Upper lobe of right lung (tissue), 1 donor: ENCODE results near the gene SMAD7. TPM values are rescaled to one million over a fixed set of nuclear protein-coding genes. Genes with fewer than 3 reads are reported as not detected.
"Not testable (repeated sequence)": the region's sequence is repeated elsewhere in the genome, so short reads cannot be mapped to it uniquely, and the experiment has no call there.

Experiments used
- ATAC-seq: fragments of 200-7000 bp; cut with Tn5 transposase; one replicate; pipeline ENCODE4 v1.9.1; 2020; ENCODE audit warnings: mild to moderate bottlenecking, moderate library complexity
- DNase-seq: peaks from one replicate; pipeline ENCODE4 v3.0.0-alpha.2; 2020
- H3K27ac ChIP-seq: fragments of 200-600 bp; one replicate; pipeline ENCODE4 v1.8.0; 2022
- H3K27me3 ChIP-seq: fragments of 200-600 bp; one replicate; pipeline ENCODE4 v1.8.0; 2022; ENCODE audit warnings: mild to moderate bottlenecking
- H3K36me3 ChIP-seq: fragments of 200-600 bp; one replicate; pipeline ENCODE4 v1.8.0; 2022
- H3K4me1 ChIP-seq: fragments of 200-600 bp; one replicate; pipeline ENCODE4 v1.8.0; 2022
- H3K4me3 ChIP-seq: fragments of 200-600 bp; one replicate; pipeline ENCODE4 v1.8.0; 2022; ENCODE audit warnings: mild to moderate bottlenecking
- H3K9me3 ChIP-seq: fragments of 200-600 bp; one replicate; pipeline ENCODE4 v1.8.0; 2022
- intact Hi-C: fragments of 100-400 bp; cut with DNase I; formaldehyde crosslinking; loops from one replicate; pipeline ENCODE4 v1.11.0; 2022
- total RNA-seq: library from RNA; stranded (reverse); fragmentation: NEBNext Ultra II Directional; extraction: Animal tissue kit (Norgen Biotek cat#: 25700); gene quantifications from one replicate; pipeline ENCODE4 v1.2.1, GENCODE V29; 2021
- TF ChIP-seq, protein P1 (sequence below): fragments of 200-600 bp; IDR thresholded peaks from one replicate; pipeline ENCODE4 v1.8.0; 2022; ENCODE audit warnings: antibody characterized with exemption
- donor health status: DM: no; HTN: yes; CAD: no; lungs with severe emphysema.

SMAD7 gene
- total RNA-seq, 1 donor from 2014 or later: 68.9 TPM

DNA sequence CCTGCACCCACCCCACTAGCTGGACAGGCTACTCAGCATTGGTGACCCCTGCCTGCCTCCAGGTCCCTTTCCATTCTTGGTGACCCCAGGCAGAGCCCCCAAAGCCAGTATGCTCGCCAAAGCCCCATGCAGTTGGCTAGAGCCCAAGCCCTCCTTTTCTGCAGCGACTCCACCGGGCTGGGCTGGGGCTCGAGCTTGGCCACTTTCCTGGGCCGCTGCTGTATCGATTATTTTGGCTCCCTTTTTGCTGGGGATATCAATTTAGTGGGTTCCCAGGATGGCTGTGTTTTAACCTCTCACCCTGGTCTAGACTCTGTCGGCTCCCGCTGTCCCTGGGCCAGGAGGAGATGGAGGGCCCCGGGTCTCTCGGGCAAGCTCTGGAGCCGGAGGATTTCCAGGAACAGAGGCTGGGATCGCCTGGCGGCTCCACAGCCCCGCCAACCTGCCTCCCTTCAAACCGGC lies 76.0 kb downstream of the SMAD7 start:
- intact Hi-C loops: no loop called here
- ATAC-seq: no peak

DNA sequence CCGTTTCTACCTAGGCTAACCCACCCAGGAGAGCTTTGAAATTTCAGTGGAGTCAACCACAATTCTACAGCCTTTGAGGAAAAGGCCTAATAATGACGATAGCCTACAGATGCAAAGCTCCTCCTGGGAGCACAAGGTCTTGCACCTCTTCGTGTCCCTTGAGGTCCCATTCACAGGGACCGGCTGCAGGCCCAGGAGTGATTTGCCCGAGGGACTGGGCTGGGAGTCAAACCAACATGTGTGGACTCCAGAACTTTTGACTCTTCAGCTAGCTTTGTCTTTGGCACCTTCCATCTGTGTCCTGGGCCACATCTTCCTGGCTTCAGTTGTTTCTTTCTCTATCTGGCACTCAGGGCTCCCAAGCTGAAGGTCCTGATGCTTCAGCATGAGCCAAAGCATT lies 76.5 kb downstream of the SMAD7 start:
- TF ChIP-seq, protein P1, sequence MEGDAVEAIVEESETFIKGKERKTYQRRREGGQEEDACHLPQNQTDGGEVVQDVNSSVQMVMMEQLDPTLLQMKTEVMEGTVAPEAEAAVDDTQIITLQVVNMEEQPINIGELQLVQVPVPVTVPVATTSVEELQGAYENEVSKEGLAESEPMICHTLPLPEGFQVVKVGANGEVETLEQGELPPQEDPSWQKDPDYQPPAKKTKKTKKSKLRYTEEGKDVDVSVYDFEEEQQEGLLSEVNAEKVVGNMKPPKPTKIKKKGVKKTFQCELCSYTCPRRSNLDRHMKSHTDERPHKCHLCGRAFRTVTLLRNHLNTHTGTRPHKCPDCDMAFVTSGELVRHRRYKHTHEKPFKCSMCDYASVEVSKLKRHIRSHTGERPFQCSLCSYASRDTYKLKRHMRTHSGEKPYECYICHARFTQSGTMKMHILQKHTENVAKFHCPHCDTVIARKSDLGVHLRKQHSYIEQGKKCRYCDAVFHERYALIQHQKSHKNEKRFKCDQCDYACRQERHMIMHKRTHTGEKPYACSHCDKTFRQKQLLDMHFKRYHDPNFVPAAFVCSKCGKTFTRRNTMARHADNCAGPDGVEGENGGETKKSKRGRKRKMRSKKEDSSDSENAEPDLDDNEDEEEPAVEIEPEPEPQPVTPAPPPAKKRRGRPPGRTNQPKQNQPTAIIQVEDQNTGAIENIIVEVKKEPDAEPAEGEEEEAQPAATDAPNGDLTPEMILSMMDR: no peak
- DNase-seq (no peak), ATAC-seq (no peak)
- peaks cover 10% of the 10 kb centered on the region for H3K4me1 ChIP-seq
- no peaks in the 10 kb centered on the region for H3K9me3 ChIP-seq
- intact Hi-C loops: no loop called here
- H3K4me3 ChIP-seq: no peak overlapping the region
- H3K27ac ChIP-seq: no peak overlapping the region
- H3K27me3 ChIP-seq: no peaks in the 10 kb centered on the region
- H3K36me3 ChIP-seq: no peaks in the 10 kb centered on the region

More for the DNA sequence above, 76.0 kb downstream of the SMAD7 start:
- H3K4me3 ChIP-seq: no peak overlapping the region
- no peaks in the 10 kb centered on the region for H3K9me3 ChIP-seq
- no peak for DNase-seq
- H3K27me3 ChIP-seq: no peaks in the 10 kb centered on the region
- TF ChIP-seq, protein P1: no peak
- H3K4me1 ChIP-seq: peaks cover 13% of the 10 kb centered on the region
- no peak overlapping the region for H3K27ac ChIP-seq
- no peaks in the 10 kb centered on the region for H3K36me3 ChIP-seq

DNA sequence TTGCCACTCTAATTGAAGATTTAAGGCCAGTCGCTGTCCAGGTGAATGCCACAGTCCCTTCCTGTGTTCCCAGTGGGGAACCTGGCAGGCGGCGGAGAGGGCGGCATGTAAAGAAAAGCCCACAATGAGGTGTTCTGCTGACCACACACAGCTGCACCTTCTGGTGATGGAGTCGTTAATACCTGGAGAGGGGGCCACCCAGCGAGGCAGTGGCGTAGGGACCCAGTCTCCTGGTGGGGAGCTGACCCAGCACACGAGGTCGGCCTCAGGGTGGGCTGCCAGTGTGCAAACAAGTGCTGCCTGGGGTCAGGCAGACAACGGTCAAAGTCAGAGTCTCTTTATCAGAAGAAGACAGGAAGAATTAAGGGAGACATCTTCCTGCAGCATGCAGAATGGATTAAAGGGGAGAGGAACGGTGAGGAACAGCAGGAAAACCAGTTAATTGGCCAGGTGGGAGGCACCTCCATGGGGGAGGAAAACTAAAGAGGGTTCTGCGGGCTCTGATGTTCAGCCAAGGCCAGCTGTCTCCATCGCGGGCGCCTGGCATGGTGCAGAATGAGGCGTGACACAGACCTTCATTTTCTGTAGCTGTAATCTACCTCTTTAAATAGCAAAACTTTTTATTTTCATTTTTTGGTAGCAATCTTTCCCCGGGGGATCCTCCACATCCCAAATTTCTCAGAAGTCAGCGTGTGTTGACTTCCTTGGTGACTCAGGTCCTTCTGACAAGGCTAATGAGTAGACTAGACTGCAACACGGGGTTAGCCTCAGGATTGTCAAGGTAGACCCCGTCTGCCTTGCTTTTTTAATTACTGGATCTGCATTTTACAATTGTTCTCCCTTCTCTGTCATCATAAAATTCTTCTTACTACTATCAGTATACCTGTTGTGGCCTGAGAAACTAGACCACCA lies 78.3 kb downstream of the SMAD7 start:
- DNase-seq (no peak), ATAC-seq (no peak)
- no peaks in the 10 kb centered on the region for H3K27me3 ChIP-seq
- TF ChIP-seq, protein P1: no peak
- H3K9me3 ChIP-seq: no peaks in the 10 kb centered on the region
- intact Hi-C loops: no loop called here
- no peak overlapping the region for H3K4me3 ChIP-seq
- no peaks in the 10 kb centered on the region for H3K36me3 ChIP-seq
- no peak overlapping the region for H3K27ac ChIP-seq
- peaks cover 14% of the 10 kb centered on the region for H3K4me1 ChIP-seq

DNA sequence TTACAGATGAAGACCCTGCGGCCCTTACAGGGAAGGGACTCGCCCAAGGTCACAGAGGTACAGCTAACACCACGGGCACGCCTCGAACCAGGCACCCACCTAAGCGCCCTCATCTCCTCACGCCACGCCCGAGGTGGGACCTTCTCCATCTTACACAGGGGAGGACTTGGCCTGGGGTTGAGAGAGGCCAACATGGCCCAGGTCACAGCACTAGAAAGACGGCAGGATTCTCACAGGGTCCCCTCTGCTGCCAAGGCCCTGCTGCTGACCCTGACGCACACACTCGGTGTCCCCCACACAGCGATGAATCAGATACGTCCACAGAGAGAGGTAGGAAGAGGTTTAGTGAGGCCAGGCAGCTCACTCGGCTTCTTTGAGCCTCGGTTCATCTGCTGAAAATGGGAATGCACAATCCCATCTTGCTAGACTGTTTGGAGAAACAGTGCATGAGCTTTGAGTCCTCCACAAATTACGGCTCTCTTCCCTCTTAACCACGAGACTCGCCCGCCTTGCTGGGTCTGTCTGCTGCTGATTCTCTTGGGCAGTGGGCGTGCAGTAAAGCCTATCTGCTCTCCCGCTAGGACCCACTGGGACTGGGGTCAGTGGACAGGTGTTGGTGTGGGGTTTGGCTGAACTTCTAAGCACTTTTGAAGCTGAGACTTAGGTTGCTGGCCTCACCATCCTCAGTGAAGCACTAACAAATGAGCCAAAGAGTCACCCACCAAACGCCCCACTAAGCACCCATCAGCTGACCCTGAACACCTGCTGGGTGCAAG lies 79.2 kb downstream of the SMAD7 start:
- DNase-seq (no peak), ATAC-seq (no peak)
- H3K9me3 ChIP-seq: no peaks in the 10 kb centered on the region
- no peak overlapping the region for H3K4me3 ChIP-seq
- no peaks in the 10 kb centered on the region for H3K27me3 ChIP-seq
- H3K27ac ChIP-seq: no peak overlapping the region
- TF ChIP-seq, protein P1: no peak
- intact Hi-C loops: no loop called here
- no peaks in the 10 kb centered on the region for H3K36me3 ChIP-seq
- peaks cover 14% of the 10 kb centered on the region for H3K4me1 ChIP-seq

DNA sequence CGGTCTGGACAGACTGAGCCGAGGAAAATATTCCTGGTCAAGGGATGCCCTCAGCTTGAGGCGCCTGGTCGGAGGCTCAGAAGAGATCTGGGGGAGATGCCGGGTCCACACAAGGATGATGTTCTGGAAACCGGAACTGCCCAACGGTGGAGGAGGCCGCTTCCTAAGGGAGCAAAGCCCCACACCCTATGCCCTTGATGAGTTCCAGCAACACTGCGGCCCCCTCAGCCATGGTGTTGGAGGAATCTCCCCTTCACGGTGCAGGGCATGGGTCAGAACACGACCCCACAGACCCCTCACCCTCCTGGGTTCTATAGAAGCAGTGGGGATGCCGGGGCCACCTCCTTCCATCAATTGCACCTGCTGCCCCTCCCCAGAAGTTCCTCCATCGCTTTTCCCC lies 79.8 kb downstream of the SMAD7 start:
- H3K4me1 ChIP-seq: peaks cover 14% of the 10 kb centered on the region
- H3K27me3 ChIP-seq, H3K36me3 ChIP-seq, H3K4me3 ChIP-seq, H3K9me3 ChIP-seq, ATAC-seq, intact Hi-C loops, DNase-seq, H3K27ac ChIP-seq: not testable (repeated sequence)
